Fibroblast of pulmonary artery (primary cell): ENCODE measurements around the gene SRRM4.
"Not testable (repeated sequence)": the region's sequence is repeated elsewhere in the genome, so short reads cannot be mapped to it uniquely, and the experiment has no call there.

Source experiments
- DNase-seq: peaks from one replicate; pipeline ENCODE4 v3.0.0-alpha.2; 2010; ENCODE audit warnings: low read depth
- H3K4me3 ChIP-seq: replicated peaks from 2 replicates; pipeline ENCODE4 v1.5.1; 2011; ENCODE audit warnings: low read depth, mild to moderate bottlenecking, control low read depth, low read length, moderate library complexity
- CTCF ChIP-seq: IDR thresholded peaks from 2 replicates; pipeline ENCODE4 v1.5.1; 2011; ENCODE audit warnings: mild to moderate bottlenecking, control low read depth, low read length, inconsistent platforms; ENCODE audit errors: missing control alignments

The SRRM4 gene

GRCh38 chr12:119019166-119019565 is 37.8 kb downstream of the SRRM4 start:
- DNase-seq, result no peak
- no peak for TF ChIP-seq CTCF
- H3K4me3 ChIP-seq, result no peak overlapping the region

GRCh38 chr12:119020406-119021360 is 39.3 kb downstream of the SRRM4 start:
- H3K4me3 ChIP-seq, result no peak overlapping the region
- TF ChIP-seq CTCF, result no peak
- DNase-seq, result no peak

GRCh38 chr12:119024356-119024755 is 43.0 kb downstream of the SRRM4 start:
- no peak for DNase-seq
- no peak for TF ChIP-seq CTCF
- H3K4me3 ChIP-seq, result no peak overlapping the region

- DNase-seq, result no peak
- no peak for TF ChIP-seq CTCF
Observed at GRCh38 chr12:119025786-119026185, 44.4 kb downstream of the SRRM4 start.

GRCh38 chr12:119033332-119033731 is 52.0 kb downstream of the SRRM4 start:
- not testable (repeated sequence) for H3K4me3 ChIP-seq

More at GRCh38 chr12:119025786-119026185, 44.4 kb downstream of the SRRM4 start:
- H3K4me3 ChIP-seq, result no peak overlapping the region

GRCh38 chr12:119036878-119037825 is 55.8 kb downstream of the SRRM4 start:
- no peak overlapping the region for H3K4me3 ChIP-seq
- TF ChIP-seq CTCF, result peak; percentile 36
- DNase-seq, result peak; percentile 11

More at GRCh38 chr12:119033332-119033731, 52.0 kb downstream of the SRRM4 start:
- DNase-seq, result not testable (repeated sequence)

GRCh38 chr12:119044094-119044493 is 62.8 kb downstream of the SRRM4 start:
- DNase-seq, result no peak
- H3K4me3 ChIP-seq, result no peak overlapping the region
- no peak for TF ChIP-seq CTCF
